HuH-7 (cell line): Measurements from ENCODE around the gene HCN2.
"Not testable (repeated sequence)": the region's sequence is repeated elsewhere in the genome, so short reads cannot be mapped to it uniquely, and the experiment has no call there.

ENCODE experiments used
- DNase-seq: peaks from one replicate; pipeline ENCODE4 v3.0.0; 2011; ENCODE audit warnings: low spot score

Gene HCN2

DNA sequence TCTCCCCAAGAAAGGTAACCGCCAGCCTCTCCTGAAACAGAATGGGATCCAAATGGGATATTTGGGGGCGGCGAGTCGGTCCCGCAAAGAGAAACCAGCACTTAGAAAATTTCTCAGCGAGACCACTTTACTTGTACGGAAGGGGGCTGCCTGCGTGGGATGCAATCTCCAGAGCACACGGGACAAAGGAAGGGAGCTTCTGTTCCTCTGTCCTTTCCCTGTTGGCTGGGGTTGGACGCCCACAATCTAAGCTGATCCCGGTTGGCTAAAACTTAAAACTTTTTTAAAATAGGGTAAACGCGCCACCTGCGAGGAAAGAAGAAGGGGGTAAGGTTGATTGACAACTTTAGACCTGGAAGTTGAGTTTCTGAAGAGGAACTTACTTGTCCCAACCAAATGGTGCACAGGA lies 18.1 kb upstream of the HCN2 start:
- DNase-seq = no peak

DNA sequence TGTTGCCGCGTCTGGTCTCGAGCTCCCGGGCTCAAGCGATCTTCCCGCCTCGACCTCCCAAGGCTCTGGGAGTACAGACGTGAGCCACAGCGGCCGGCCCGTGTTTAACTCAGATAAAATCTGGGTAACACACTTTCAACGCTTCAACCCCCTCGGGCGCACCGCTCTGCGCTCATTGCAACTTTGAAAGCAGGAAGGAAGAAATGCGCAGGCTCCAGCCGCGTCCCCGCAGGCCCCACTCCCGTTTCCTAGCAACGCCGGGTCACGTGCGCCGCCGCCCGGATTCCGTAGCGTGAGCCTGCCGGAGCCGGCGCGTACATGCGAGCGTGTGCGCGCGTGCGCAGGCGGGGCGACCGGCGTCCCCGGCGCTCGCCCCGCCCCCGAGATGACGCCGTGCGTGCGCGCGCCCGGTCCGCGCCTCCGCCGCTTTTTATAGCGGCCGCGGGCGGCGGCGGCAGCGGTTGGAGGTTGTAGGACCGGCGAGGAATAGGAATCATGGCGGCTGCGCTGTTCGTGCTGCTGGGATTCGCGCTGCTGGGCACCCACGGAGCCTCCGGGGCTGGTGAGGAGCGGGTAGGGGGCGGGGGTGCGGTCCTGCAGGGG lies 17.4 kb upstream of the HCN2 start, which contains the start of gene BSG:
BSG (plus strand) TSS at position 457 of the 603 bp plus-strand sequence; CDS start at position 496, 39 bp downstream.
- DNase-seq = peak; percentile 97

DNA sequence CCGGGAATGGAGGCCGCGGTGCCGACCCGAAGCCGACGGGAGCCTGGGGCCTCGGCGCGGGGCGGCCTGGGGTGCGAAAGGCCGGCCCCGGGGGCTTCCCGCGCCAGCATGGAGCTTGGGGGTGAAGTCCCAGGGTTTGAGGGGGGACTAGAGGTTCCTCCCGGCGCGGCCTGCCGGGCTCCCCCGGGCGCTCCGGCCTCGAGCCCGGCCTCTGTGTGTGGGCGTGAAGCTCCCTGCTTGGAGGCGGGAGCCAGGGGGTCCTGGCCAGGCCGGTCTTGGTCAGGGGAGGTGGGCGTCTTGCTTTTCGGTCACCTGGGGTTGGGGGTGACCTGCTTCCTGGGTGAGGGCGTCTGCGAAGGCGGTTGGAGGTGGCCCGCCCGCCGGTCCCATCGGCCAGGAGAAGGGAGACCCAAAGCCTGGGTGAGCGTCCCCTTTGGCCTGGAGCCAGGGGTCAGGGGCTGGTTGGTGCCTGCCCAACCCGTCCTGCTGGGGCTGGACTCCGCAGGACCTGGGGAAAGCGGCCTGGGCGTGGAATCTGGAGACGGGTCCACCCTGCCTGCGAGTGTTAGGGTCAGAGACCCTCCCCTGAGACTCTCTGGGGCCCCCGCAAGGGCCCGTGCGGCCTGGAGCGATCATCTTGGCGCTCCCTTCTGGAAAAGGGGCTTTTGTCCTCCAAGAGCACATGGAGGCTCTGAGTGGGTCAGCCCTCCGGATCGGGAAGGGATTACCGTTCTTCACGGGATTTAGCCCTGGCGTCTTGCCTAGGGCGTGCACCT lies 16.8 kb upstream of the HCN2 start:
- DNase-seq = no peak

DNA sequence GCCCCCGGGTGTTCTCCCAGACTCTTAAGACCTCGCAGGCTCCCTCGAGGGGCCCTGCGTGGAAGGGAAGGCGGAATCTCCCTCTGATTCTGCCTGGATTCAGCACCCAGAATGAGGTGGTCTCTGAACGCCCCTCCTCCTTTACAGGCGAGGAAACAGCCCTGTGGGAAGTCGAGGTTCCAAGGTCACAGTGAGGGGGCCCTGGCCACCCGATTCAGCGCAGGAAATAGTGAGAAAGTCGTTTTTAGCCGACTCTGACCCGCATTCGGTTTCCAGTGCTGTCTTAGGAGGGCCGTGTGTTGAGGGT lies 16.2 kb upstream of the HCN2 start:
- DNase-seq = no peak

DNA sequence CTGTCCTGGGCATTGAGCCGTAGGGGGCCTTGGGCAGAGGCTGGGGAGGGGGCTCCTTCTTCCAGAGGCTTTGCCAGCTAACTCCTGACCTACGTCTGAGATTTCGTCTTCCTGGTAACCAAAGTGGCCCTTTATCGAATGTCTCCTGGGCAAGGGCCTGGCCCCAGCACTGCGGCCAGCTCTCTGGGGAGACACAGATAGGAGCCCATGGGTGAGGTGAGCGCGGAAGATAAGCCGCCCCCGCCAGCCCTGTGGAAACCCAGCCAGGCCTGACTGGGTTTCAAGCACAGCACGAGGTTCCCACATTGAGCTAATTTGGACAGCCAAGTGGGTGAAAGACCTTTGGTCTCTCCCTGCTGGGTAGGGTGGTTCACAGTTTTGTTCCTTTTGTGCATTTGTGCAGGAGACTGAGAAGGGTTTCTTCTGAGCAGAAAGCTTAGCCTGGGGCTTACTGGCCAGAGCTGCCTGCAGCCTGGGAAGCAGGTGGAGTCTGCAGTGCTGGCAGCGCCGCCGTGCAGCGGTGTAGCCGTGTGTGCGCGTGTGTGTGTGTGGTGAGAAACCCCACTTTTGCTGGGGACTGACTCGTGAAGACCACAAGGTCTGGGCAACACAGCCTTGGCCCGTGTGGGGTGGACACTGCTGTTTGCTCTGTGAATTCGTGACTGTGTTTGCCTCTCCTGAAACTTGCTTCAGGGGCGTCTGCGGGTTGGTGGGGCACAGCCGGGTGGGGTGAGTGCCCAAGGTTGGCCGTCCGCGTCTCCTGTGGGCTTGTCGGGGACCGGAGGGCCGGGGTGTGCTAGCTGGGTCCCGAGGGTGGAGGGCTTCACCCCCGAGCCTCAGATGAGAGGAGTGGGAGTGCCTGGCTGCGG lies 14.8 kb upstream of the HCN2 start:
- no peak for DNase-seq

DNA sequence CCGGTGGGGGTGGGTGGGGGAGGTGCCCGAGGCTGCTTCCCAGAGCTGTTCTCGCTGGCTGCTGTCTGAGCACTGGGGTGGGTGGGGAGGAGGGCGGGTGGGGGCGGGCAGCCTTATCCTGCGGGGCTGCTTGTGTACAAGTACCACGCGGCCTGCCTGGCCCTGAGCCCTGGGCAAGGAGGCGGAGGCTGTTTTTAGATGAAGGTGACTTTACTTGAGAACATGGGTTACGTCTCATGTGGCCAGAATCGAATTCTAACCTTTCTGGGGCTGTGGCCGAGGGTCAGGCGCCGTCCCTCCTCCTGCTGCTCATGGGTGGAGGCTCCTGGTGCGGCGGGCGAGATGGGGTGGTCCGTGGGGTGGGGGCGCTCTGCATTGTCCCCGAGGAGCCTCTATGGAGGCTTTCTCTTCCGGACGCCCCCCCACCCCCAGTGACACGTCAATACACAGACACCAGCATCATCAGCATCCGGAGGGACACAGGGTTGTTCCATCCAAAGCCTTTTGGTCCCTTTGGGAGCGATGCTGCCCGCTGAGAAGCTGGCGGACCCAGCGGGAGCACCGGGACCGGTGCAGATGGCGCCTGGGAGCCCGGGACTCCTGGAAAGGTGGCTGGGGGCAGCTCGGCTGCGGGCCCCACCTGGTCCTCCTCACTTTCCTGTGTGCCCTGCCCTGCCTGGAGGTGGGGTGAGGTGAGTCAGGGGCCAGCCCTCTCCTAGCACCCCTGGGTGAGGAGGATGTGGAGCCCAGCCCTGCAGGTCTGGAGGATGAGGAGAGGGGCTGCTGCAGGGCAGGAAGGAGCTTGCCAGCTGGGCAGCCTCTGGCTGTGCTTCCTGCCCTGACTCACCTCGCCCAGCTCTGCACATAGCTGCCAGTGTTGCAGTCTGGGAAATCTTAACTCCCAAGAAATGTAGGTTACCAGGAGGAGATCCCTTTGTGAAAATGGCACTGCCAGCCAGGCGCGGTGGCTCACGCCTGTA lies 13.9 kb upstream of the HCN2 start:
- no peak for DNase-seq

DNA sequence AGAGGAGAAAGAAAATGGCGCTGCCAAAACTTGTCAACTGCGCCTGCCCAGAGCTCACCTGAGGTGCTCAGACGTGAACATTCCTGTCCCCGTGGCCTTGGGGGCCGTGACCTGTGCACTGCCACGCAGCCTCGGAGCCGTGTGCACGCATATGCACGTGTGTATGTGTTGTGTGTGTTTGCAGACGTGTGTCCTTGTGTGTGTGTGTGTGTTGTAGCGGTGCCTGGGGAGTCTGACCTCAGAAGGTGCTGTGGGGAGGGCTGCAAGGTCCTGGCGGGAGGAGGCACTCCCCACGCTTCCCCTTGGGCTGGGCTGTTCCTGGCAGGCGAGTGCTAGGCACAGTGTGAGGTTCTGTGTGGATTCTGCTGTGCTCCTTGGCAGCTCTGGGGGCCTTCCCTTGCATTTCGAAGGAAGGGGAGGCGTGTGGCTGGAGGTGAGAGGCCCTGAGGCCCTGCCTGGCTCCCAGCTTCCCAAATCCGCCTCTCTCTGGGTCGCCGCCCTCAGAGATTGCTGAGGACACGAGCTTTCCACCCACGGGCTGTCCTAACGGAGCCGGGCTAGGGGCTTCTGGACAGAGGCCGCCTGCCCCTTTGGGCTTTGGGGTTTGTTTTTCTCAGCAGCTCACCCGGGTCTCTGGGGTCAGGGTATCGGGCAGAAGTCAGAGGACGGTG lies 12.8 kb upstream of the HCN2 start:
- DNase-seq = no peak

DNA sequence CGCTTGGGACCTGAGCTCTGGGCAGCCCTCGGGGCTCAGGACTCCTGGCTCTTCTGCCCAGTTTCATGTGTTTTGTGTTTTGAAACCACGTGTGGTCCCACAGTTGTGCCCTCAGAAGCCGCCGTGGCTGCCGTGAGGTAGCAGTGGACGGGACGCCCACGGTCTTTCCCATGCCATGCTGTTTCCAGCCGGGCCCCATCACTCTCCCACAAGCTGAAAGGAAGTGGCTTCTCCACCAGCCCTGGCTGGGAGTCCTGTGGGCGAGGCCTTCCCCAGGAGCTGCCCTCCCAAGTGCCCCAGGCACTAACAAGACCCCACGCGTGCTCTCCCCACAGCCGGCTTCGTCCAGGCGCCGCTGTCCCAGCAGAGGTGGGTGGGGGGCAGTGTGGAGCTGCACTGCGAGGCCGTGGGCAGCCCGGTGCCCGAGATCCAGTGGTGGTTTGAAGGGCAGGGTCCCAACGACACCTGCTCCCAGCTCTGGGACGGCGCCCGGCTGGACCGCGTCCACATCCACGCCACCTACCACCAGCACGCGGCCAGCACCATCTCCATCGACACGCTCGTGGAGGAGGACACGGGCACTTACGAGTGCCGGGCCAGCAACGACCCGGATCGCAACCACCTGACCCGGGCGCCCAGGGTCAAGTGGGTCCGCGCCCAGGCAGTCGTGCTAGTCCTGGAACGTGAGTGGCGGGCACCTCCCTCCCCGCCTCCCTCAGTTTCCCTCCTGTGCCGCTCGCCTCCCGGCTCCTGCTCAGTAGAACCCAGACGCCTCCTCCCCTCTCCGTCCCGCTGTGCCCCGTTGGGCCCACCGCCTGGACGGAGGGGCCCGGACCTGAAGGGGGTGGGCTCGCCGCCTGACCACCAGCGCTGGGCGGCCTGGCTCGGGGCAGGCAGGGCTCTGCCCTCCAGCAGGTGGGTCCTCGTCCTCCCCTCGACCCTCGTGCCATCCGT lies 12.0 kb upstream of the HCN2 start:
- no peak for DNase-seq

DNA sequence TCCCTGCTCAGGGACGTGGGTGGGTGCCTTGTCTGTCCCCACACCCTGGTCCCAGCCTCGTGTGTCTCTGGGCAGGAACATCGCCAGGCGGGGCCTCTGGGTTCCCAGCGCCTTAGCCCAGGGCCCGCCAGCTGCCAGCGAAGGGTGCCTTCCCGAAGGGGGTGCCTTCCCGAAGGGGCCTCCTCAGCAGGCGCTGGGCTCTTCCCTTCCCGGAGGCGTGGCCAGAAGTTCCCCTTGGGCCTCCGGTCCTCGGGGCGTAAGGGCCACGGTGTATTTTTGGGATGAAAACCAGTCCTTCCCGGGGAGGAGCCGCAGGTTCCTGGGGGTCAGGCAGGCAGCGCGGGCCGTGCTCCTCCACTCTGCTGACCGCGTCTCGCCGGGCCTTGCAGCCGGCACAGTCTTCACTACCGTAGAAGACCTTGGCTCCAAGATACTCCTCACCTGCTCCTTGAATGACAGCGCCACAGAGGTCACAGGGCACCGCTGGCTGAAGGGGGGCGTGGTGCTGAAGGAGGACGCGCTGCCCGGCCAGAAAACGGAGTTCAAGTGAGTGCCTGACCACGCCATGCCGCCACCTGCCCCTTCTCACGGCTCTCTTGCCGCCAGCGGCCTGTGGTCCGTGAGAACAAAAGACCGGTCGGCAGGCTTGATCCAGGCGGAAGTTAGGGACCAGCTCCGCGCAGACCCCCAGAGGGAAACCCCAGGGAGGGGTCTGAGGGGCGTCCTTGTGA lies 10.4 kb upstream of the HCN2 start:
- DNase-seq = no peak

DNA sequence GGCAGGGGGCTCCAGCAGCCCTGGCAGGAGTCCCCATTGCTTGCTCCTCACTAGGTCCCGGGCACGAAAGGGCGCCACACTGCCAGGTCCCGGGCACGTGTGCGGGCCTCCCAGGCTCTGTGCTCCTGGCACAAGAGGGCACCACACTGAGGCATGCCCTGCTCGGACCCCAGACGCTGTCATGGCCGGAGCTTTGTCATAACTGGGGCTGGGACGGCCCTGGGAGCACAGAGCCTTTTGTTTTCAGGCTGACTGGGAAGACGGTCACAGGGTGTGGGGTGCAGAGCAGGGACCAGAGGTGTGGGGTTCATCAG lies 9.9 kb upstream of the HCN2 start:
- no peak for DNase-seq

DNA sequence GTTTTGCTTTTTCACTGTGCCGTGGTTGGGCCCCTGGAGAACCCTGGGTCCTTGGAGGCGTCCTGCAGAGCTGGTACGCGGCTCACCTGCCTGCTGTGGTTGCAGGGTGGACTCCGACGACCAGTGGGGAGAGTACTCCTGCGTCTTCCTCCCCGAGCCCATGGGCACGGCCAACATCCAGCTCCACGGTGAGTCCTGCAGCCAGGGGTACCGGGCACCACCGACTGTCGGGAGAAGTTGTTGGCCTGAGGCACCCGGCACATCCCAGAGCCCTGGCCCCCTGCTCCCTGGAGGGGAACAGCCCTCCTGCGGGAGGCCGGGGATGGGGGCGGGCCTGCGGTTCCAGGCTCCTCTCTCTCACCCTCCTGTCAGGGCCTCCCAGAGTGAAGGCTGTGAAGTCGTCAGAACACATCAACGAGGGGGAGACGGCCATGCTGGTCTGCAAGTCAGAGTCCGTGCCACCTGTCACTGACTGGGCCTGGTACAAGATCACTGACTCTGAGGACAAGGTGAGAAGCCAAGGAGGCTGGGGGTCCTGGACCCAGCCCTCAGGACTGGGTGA lies 9.3 kb upstream of the HCN2 start:
- DNase-seq = no peak

DNA sequence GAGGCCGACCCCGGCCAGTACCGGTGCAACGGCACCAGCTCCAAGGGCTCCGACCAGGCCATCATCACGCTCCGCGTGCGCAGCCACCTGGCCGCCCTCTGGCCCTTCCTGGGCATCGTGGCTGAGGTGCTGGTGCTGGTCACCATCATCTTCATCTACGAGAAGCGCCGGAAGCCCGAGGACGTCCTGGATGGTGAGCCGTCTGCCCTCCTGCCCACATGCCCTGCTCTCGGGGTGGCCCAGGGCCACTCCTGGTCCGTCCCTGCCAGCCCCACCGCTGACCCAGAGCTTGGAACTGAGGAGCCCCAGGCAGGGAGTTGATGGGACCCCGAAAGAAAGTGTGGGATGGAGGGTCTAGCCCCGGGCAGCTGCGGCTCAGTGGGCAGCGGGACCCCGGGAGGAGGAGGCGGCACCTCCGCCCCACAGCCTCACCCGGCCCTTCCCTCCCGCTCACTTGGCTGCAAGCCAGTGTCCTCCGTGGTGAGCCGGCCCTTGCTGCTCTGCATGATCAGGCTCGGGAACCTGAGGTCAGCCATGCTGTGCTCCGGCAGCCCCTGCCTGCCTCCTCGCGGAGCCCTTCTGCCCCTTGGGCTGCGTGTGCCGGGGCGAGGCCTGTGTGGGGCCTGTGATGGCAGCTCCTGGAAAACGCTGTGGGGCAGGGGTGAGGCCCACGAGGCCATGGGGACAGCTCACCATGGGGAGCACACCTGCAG lies 8.1 kb upstream of the HCN2 start:
- DNase-seq = no peak

DNA sequence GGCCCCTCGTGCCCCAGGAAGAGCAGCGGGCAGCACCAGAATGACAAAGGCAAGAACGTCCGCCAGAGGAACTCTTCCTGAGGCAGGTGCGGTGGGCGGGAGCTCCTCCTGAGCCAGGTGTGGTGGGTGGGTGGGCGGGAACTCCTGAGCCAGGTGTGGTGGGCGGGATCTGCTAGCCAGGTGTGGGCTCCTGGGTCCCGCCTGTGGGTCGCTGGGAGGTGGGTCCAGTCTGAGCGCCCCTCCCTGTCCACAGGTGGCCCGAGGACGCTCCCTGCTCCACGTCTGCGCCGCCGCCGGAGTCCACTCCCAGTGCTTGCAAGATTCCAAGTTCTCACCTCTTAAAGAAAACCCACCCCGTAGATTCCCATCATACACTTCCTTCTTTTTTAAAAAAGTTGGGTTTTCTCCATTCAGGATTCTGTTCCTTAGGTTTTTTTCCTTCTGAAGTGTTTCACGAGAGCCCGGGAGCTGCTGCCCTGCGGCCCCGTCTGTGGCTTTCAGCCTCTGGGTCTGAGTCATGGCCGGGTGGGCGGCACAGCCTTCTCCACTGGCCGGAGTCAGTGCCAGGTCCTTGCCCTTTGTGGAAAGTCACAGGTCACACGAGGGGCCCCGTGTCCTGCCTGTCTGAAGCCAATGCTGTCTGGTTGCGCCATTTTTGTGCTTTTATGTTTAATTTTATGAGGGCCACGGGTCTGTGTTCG lies 7.0 kb upstream of the HCN2 start:
- DNase-seq = no peak

DNA sequence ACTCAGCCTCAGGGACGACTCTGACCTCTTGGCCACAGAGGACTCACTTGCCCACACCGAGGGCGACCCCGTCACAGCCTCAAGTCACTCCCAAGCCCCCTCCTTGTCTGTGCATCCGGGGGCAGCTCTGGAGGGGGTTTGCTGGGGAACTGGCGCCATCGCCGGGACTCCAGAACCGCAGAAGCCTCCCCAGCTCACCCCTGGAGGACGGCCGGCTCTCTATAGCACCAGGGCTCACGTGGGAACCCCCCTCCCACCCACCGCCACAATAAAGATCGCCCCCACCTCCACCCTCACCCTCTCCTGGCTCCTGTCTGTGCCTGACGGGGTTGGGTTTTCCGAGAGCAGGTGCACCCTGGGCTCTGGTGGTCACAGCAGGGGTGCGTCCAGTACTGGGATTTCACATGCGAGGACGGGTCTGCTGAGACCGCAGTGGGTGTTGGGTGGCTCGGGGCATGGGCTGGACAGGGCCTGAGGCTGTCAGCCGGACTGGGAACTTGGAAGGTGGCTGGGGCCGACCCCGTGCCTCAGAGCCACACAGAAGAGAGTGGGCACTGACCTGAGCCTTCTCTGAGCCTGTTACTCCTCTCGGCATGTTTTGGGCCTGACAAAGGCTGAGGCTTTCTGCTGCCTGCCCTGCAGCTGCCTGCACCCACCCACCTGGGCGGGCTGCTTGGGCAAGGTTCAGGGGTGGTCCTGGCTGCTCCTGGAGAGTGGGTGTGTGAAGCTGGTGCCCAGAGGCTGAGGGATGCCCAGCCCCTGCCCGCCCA lies 6.3 kb upstream of the HCN2 start:
- no peak for DNase-seq

DNA sequence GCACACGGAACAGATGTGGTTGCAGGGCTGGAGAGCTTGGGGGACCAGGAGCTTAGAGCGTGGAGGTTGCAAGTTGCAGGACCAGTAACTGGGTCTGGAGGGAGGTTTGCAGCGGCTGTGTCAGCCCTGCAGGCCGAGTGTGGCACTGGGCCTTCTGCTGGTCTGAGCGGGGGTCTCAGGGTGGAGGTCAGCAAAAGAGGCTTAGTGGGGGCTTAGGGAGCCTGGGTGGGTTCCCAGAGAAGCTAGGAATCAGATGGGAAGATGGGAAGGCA lies 5.8 kb upstream of the HCN2 start:
- DNase-seq = no peak

DNA sequence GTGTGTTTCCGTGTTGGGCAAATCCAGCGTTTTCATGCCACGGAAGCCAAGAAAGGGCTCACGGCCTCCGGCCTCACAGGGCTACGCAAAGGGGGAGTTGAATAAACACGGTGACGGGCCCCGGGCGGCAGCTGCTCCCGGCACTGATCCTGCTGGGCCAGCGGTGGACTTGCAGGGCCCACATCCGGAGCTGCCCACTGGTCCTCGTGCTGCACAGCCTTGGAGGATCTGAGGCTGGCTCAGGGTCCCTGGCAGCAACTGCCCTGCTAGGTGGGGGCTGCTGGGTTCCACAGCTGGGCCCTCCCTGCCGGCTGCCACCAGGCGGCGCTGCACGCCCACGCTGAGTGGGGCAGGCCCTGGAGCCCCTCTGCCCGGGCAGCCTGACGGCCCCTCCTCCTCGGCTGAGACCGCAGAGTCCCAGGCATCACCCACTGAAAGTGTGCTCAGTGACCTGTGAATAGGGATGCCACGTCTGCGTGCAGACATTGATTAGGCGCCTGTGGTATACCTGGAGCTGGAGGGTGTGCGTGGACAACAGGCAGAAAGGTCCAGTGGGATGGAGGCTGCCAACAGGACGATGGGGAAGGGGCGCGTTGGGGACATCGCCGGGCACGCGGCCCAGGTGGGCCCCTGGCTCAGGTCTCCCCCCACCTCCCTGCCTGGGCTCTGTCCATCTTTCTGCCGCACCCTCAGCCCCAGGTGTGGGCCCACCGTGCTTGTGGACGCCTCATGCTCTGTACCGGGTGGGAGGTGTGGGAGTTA lies 5.3 kb upstream of the HCN2 start:
- DNase-seq = peak; percentile 78

DNA sequence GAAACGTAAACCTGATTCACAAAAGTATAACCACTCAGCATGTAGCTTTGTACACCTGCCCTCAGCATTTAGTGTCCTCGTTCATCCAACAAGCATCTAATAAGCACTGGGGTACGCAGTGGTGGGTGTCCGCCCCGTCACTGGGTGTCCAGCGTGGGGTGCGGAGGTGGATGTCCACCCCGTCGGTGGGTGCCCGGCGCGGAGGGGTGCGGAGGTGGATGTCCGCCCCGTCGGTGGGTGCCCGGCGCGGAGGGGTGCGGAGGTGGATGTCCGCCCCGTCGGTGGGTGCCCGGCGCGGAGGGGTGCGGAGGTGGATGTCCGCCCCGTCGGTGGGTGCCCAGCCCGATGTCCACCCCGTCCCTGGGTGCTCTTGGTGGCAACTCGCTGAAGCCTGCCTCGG lies 4.5 kb upstream of the HCN2 start:
- DNase-seq = not testable (repeated sequence)
